HepG2 (cell line): ENCODE measurements around the gene URGCP. TPM values are rescaled to one million over a fixed set of nuclear protein-coding genes. Genes with fewer than 3 reads are reported as not detected.

Experiments
- ATF5 ChIP-seq: sonication (generic); formaldehyde crosslinking; IDR thresholded peaks from 2 replicates; pipeline ENCODE4 v1.4.0; 2020; ENCODE audit warnings: mild to moderate bottlenecking, low read depth, missing genetic modification reagents
- FOXA3 ChIP-seq: IDR thresholded peaks from 2 replicates; pipeline ENCODE4 v1.6.1; 2016; ENCODE audit warnings: missing genetic modification reagents, missing compliant biosample characterization
- GFI1 ChIP-seq: sonication (generic); formaldehyde crosslinking; IDR thresholded peaks from 2 replicates; pipeline ENCODE4 v1.5.0; 2020; ENCODE audit warnings: missing genetic modification reagents, mild to moderate bottlenecking, borderline replicate concordance
- IRF2 ChIP-seq: IDR thresholded peaks from 2 replicates; pipeline ENCODE4 v1.6.1; 2018; ENCODE audit warnings: missing genetic modification reagents, missing compliant biosample characterization
- JUND ChIP-seq: sonication (generic); formaldehyde crosslinking; IDR thresholded peaks from 2 replicates; pipeline ENCODE4 v1.8.0; 2022; ENCODE audit warnings: mild to moderate bottlenecking, missing genetic modification reagents
- MEF2D ChIP-seq: sonication (generic); formaldehyde crosslinking; IDR thresholded peaks from 2 replicates; pipeline ENCODE4 v1.5.1; 2020; ENCODE audit warnings: mild to moderate bottlenecking, missing genetic modification reagents
- MEIS2 ChIP-seq: sonication (generic); formaldehyde crosslinking; IDR thresholded peaks from 2 replicates; pipeline ENCODE4 v1.9.0; 2021; ENCODE audit warnings: mild to moderate bottlenecking, missing genetic modification reagents
- MXI1 ChIP-seq: IDR thresholded peaks from 3 replicates; pipeline ENCODE4 v1.6.1; 2012; ENCODE audit warnings: low read depth, low read length, inconsistent platforms, borderline replicate concordance
- SAFB2 ChIP-seq: sonication (generic); formaldehyde crosslinking; IDR thresholded peaks from 2 replicates; pipeline ENCODE4 v1.5.1; 2020; ENCODE audit warnings: missing genetic modification reagents, low read depth, mild to moderate bottlenecking, borderline replicate concordance
- SMAD1 ChIP-seq: sonication (generic); formaldehyde crosslinking; IDR thresholded peaks from 2 replicates; pipeline ENCODE4 v1.4.0; 2020; ENCODE audit warnings: missing genetic modification reagents, low read depth, mild to moderate bottlenecking, borderline replicate concordance
- TBL1XR1 ChIP-seq: fragments of 150-350 bp; IDR thresholded peaks from 2 replicates; pipeline ENCODE4 v1.6.1; 2014; ENCODE audit warnings: borderline replicate concordance, low read length; ENCODE audit not compliant: partially characterized antibody
- TCF7L2 ChIP-seq: IDR thresholded peaks from 2 replicates; pipeline ENCODE4 v1.6.1; 2011; ENCODE audit warnings: mild to moderate bottlenecking, low read depth, low read length, moderate library complexity
- THAP8 ChIP-seq: sonication (generic); formaldehyde crosslinking; IDR thresholded peaks from 2 replicates; pipeline ENCODE4 v1.5.1; 2020; ENCODE audit warnings: missing genetic modification reagents, mild to moderate bottlenecking, borderline replicate concordance
- ZBTB34 ChIP-seq: sonication (generic); formaldehyde crosslinking; IDR thresholded peaks from 2 replicates; pipeline ENCODE4 v1.8.0; 2022; ENCODE audit warnings: mild to moderate bottlenecking, missing genetic modification reagents
- ZBTB49 ChIP-seq: sonication (generic); formaldehyde crosslinking; IDR thresholded peaks from 2 replicates; pipeline ENCODE4 v1.4.0; 2020; ENCODE audit warnings: missing genetic modification reagents, borderline replicate concordance
- ZNF160 ChIP-seq: sonication (generic); formaldehyde crosslinking; IDR thresholded peaks from 2 replicates; pipeline ENCODE4 v1.8.0; 2022; ENCODE audit warnings: mild to moderate bottlenecking, inconsistent platforms, missing genetic modification reagents
- ZNF256 ChIP-seq: sonication (generic); formaldehyde crosslinking; conservative IDR thresholded peaks from 2 replicates; pipeline ENCODE4 v1.4.0; 2020; ENCODE audit warnings: missing genetic modification reagents
- ZNF282 ChIP-seq: fragments of 450-650 bp; IDR thresholded peaks from 2 replicates; pipeline ENCODE4 v1.6.1; 2018; ENCODE audit not compliant: partially characterized antibody
- ZNF550 ChIP-seq: sonication (generic); formaldehyde crosslinking; IDR thresholded peaks from 2 replicates; pipeline ENCODE4 v1.4.0; 2020; ENCODE audit warnings: mild to moderate bottlenecking, missing genetic modification reagents, borderline replicate concordance
- ZNF558 ChIP-seq: sonication (generic); formaldehyde crosslinking; IDR thresholded peaks from 2 replicates; pipeline ENCODE4 v1.9.0; 2022; ENCODE audit warnings: mild to moderate bottlenecking, missing genetic modification reagents, borderline replicate concordance
- ZNF567 ChIP-seq: sonication (generic); formaldehyde crosslinking; IDR thresholded peaks from 2 replicates; pipeline ENCODE4 v1.8.1; 2023; ENCODE audit warnings: mild to moderate bottlenecking, missing genetic modification reagents, borderline replicate concordance
- ZNF780A ChIP-seq: sonication (generic); formaldehyde crosslinking; IDR thresholded peaks from 2 replicates; pipeline ENCODE4 v1.8.0; 2022; ENCODE audit warnings: mild to moderate bottlenecking, missing genetic modification reagents, moderate library complexity
- polyA plus RNA-seq, 8 experiments: library from polyadenylated mRNA; depleted of rRNA in 3 of 8; stranded (reverse) in 7 of 8; unstranded in 1 of 8; fragments of >200 nt; fragmentation: Illumina TruSeq in 4 of 8; extraction: Trizol in 4 of 8; gene quantifications; 2 replicates each; pipeline versions ENCODE4 v1.2.1 to v1.2.3, GENCODE V29; 2011 to 2016; ENCODE audit warnings: low read depth in 4 of 8, missing spikeins in 1 of 8, mixed read lengths in 1 of 8; ENCODE audit not compliant: insufficient read depth in 1 of 8
- total RNA-seq, 5 experiments: library from RNA; depleted of rRNA; stranded (reverse); fragments of >200 nt; fragmentation: Illumina TruSeq; extraction: Trizol; gene quantifications; 2 replicates each; pipeline ENCODE4 v1.2.3, GENCODE V29; 2016; ENCODE audit warnings: low read depth in 1 of 5

URGCP gene
- total and polyA plus RNA-seq, 2 of the 13 experiments (the other 11 are each of a cell fraction or from before 2014, with no cell fraction given) = 22.3 to 25.8 TPM

GRCh38 chr7:43905209-43905946 is 1.0 kb downstream of the URGCP start (continued):
- TF ChIP-seq GFI1 (CRISPR knock-in tag) (peak; percentile 56; the same call in 1 of the 2 replicates), ZBTB49 (no peak), ZNF780A (CRISPR knock-in tag) (no peak), ZNF558 (CRISPR knock-in tag) (no peak), TCF7L2 (no peak), ZNF160 (CRISPR knock-in tag) (no peak), ZNF567 (CRISPR knock-in tag) (no peak), THAP8 (no peak), ZNF282 (no peak), TBL1XR1 (peak; percentile 66), MEIS2 (CRISPR knock-in tag) (0 out of 2 replicates have a peak, but pooled peaks have one; percentile 43), ATF5 (CRISPR knock-in tag) (no peak), MXI1 (no peak; the same call in 2 of the 3 replicates), ZNF256 (CRISPR knock-in tag) (no peak), SMAD1 (CRISPR knock-in tag) (no peak), SAFB2 (CRISPR knock-in tag) (no peak), MEF2D (peak; percentile 77; the same call in 1 of the 2 replicates), IRF2 (CRISPR knock-in tag) (peak; percentile 78), FOXA3 (CRISPR knock-in tag) (peak; percentile 80), ZNF550 (CRISPR knock-in tag) (no peak), ZBTB34 (CRISPR knock-in tag) (peak; percentile 37; the same call in 1 of the 2 replicates), JUND (CRISPR knock-in tag) (0 out of 2 replicates have a peak, but pooled peaks have one; percentile 64)
